LoVo (cell line): ENCODE results near the gene ADCY6.
A peak's percentile ranks its signal among the peaks of the same experiment; 100 is the strongest.

Experiments used
- DNase-seq: peaks from one replicate; pipeline ENCODE4 v3.0.0-alpha.2; 2016; ENCODE audit warnings: low spot score

Gene ADCY6

DNA sequence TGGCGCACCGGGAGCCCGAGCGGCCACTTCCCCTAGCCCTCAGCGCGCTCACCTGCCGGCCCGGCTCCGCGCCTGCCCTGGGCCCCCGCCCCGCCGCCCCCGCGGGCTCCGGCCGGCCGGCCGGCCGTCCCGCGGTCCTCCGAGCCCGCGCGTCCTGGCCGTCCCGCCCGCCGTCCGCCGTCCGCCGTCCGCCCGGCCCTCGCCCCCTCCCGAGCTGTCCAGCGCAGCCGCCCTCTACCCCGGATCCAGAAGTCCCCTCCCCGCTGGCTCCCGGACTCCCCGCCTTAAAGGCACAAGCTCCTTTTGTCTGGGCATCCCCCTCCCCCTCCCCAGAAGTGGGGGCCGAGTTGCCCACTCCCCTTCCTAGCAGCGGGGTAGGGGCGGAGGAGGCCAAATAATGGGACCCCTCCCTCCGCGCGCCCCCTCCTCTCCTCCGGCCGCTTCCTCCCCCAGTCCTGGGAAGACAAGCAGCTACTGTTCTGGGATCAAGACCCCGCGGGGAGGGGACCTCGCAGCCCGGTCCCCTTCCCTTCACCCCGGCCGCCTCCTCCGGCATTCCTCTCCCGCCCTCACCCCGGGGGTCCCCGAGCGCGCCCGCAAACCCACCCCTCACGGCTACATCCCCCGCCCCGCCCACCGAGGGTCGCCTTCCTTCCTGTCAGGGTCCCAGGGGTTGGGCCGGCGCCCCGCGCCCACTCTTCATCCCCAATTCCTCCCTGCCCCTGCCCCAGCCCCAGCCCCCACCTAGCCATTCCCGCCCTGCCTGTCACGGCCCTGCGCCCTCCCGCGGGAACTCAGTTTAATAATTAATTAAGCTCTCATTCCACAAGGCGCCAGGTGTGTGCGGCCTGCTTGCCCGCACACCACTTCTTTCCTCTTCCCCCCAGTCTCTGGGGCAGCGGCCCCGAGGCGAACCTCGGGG, at the start of gene ADCY6:
ADCY6 (minus strand) TSS at position 236 of the 922 bp plus-strand sequence. CDS start 5,655 bp downstream, outside the sequence.
- DNase-seq: peak; percentile 81

DNA sequence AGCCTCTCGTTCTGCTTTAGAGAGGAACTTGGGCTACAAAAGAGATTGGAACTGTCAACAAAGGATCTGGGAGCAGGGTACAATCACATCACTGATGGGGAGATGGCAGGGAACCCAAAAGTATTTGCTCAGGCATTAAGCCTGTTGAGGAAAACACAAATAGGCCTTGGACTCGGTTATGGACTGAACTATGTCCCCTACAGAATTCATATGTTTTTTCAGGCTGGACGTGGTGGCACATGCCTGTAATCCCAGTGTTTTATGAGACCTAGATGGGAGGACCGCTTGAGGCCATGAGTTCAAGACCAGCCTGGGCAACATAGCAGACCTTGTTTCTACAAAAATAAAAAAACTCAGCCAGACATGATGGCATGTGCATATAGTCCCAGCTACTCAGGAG, 49.2 kb upstream of the ADCY6 start:
- DNase-seq: no peak

DNA sequence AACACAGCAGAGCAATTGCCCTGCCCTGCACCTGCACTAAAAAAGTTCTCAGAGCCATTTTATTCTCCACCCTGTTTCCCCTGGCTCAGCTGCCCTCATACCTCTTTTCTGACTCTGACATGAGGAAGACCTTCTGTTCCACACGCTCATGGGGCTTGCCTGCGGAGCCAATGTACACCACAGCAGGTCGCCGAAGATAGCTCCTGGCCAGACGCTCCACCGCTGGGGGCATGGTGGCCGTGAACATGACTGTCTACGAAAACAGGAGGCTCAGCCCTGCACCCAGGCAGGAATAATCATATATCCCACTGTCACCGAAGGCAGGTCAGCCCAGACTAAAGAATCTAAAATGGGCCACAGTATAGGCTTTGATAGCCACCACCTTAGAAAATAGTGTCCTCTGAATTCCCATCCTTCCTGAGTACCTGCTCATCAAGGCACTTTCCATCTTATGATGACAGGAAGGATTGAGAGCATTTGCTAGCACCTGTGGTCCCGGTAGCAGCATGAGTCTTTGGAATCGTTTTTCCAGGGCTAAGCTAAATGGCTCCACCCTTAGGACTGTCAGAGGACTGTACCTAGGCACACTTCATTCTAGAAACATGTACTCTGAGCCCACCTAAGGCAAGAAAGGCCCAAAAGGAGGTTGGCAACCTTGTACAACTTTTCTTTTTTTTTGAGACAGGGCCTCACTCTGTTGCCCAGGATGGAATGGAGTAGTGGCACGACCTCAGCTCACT, 43.6 kb upstream of the ADCY6 start:
- no peak for DNase-seq

DNA sequence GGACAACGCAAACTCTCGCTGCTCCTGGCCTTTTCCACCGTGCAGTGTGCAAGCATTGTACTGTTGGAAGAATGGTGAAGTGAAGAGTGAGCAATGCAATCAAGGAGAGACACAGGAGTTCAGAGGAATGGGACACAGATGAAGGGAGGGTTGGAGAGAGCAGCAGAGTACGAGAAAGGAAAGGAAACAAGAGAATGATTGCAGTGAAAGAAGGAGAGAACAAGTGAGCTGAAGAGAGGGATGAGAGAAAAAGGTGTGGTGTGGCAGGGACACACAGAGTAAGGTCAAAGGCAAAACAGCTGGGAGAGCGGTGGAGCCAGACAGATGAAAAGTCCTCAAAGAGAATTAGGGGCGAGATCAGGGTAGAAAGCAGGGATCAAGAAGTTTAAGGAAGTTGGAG, 42.4 kb upstream of the ADCY6 start:
- no peak for DNase-seq

GRCh38 chr12:48828841-48829575, 40.1 kb upstream of the ADCY6 start:
- DNase-seq: no peak

- no peak for DNase-seq
Observed at GRCh38 chr12:48828293-48828692, 39.4 kb upstream of the ADCY6 start.

DNA sequence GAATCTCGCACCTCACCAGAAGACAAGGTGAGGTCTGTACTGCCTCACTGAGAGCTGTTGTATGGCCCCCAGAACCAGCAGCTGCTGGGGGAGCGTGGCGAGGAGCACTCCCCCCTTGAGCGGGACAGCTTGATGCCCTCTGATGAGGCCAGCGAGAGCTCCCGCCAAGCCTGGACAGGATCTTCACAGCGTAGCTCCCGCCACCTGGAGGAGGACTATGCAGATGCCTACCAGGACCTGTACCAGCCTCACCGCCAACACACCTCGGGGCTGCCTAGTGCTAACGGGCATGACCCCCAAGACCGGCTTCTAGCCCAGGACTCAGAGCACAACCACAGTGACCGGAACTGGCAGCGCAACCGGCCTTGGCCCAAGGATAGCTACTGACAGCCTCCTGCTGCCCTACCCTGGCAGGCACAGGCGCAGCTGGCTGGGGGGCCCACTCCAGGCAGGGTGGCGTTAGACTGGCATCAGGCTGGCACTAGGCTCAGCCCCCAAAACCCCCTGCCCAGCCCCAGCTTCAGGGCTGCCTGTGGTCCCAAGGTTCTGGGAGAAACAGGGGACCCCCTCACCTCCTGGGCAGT, 38.7 kb upstream of the ADCY6 start:
- no peak for DNase-seq

DNA sequence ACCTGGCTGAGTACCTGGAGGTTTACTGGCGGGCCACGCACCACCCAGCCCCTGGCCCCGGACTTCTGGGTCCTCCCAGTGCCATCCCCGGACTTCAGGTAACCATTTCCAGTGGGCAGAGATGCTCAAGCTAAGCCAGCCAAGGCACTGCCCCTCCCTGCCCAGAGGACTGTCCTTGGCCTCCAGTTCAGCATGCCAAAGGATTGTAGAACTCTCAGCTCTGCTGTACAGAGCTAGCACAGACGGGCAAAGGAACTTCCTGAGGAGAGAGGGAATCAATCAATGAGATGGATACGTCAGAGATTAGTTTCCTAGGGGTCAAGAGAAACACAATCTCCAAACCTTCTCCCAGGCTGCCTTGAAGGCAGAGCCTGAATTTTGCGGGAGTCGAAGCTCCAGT, 38.1 kb upstream of the ADCY6 start:
- no peak for DNase-seq

DNA sequence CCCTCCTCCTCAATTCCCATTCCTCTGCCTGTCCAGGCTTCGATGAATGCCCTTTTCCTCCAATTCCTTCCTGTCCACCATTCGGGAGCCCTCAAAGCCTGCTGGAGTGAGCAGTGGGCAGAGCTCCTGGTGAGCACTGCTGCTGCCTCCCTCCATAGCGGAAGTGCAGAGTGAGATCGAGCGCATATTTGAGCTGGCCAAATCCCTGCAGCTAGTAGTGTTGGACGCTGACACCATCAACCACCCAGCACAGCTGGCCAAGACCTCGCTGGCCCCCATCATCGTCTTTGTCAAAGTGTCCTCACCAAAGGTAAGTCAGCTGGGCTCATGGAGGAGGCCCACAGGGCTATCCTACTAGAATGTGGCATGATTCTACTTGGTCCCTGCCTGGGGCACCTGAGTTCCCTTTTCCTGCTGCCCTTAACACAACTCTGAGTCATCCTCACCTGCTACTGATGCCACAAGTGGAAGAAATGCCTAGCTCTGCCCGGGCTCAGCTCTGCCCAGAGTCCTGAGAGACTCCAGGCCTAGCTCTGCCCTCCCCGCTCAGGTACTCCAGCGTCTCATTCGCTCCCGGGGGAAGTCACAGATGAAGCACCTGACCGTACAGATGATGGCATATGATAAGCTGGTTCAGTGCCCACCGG, 37.4 kb upstream of the ADCY6 start:
- DNase-seq: no peak

GRCh38 chr12:48824905-48825304, 36.0 kb upstream of the ADCY6 start:
- DNase-seq: no peak

GRCh38 chr12:48824112-48824511, 35.2 kb upstream of the ADCY6 start:
- DNase-seq: no peak

- no peak for DNase-seq
Observed at GRCh38 chr12:48823281-48823680, 34.4 kb upstream of the ADCY6 start.

DNA sequence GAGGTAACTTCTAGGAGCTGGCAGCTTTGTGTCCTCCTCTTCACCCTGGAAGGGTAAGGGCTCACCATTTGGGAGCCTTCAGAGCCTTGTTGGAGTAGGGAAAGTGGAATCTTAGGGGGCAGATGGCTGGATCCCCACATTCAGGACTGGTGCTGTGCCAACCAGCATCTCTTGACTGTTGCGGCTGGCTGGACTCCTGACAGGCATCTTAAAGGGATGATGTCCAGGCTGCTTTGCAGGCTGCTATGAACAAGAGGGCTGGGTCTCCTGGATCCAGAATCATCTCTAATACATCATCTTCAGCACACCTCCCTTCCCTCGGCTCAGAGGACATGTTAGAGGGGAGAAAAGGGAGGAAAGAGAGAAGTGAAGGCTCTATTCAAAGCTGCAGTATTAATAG, 33.8 kb upstream of the ADCY6 start:
- no peak for DNase-seq

GRCh38 chr12:48822139-48822538, 33.2 kb upstream of the ADCY6 start:
- DNase-seq: no peak

GRCh38 chr12:48819986-48820725, 31.3 kb upstream of the ADCY6 start:
- DNase-seq: no peak

- no peak for DNase-seq
Observed at GRCh38 chr12:48818831-48819590, 30.1 kb upstream of the ADCY6 start.

- DNase-seq: peak; percentile 74
Observed at GRCh38 chr12:48817873-48818830, 29.3 kb upstream of the ADCY6 start, which contains the start of gene CACNB3. CACNB3 (plus strand) TSS chr12:48818496; CDS start chr12:48818930, 434 bp downstream.

GRCh38 chr12:48816143-48816854, 27.4 kb upstream of the ADCY6 start:
- DNase-seq: peak; percentile 29
